ENCODE results near the gene CDH23. TPM values are rescaled to one million over a fixed set of nuclear protein-coding genes. Genes with fewer than 3 reads are reported as not detected.

CDH23 gene
- total and polyA plus RNA-seq, 2 experiments from 2014 or later, result 0.08 TPM; not detected in 1

DNA sequence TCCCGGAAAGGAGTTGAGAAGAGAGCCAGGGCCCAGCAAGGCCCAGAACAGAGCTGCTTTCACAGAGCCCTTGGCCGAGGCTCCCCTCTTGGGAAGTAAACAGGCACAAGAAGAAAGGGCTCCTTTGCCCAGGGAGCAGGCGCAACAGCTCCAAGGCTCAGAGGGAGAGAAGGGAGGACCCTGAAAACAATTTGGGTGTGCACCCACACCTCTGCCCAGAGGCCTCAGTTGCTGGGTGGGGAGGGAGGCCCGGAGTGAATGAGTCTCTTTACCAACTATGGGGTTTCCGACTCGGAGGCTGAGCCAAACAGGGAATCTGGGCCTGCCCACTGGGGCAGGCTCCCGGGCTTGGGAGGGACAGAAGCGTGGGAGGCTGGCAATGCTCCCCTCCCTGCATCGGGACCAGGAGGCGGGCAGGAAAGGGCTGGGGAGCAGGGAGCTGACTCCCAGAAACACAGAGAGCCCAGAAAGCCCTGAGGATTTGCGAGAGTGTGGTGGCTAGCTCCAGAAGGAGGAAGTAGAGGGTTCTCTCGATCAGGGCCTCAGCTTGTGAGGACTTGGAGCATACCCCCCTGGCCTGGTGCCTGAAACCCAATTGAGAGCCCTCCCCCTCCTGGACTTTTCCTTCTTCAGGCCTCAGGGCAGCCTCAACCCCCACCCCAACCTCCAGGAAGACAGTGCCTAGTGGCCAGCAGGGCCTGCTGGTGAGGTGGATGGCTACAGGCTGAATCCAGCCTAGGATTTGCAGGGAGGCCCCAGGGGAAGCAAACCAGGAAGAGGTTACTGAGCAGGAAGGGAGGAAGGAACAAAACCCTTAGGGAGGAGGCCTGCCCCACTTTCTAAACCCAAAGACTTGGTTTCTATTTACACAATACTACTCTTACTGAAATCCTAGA is 316.7 kb downstream of the CDH23 start:
- H3K36me3 ChIP-seq (ENCODE audit: low read depth), result no peaks in the 10 kb centered on the region
- peak overlapping the region; percentile 86 for H3K9ac ChIP-seq
- peak overlapping the region; percentile 90 for H2AFZ ChIP-seq
- TF ChIP-seq EZH2phosphoT487 (IDR thresholded peaks at IDR 0.05; ENCODE audit: insufficient read depth, low read depth), result no peak
- TF ChIP-seq EZH2 (IDR thresholded peaks at IDR 0.05; ENCODE audit: insufficient read depth, poor library complexity, severe bottlenecking), result no peak
- WGBS, 2 experiments (ENCODE audit: low coverage in 1 of 2, low lambda C conversion rate in 2 of 2, missing lambda C conversion rate in 2 of 2), result 3% methylated on average over 12 of the region's 12 CpGs
- no peaks in the 10 kb centered on the region for H3K79me2 ChIP-seq (ENCODE audit: insufficient read depth)
- peak; percentile 98 for DNase-seq
- H3F3A ChIP-seq (ENCODE audit: insufficient read depth), result peaks cover 12% of the 10 kb centered on the region; the same call in 1 of the 2 replicates
- H4K20me1 ChIP-seq (ENCODE audit: insufficient read depth), result no peaks in the 10 kb centered on the region
- in situ Hi-C loops (cut with MboI), result no loop called here
- peak overlapping the region; percentile 94 for H3K27ac ChIP-seq
- H3K27me3 ChIP-seq (replicated peaks; ENCODE audit: insufficient read depth), result no peaks in the 10 kb centered on the region
- H3K4me3 ChIP-seq, result peak overlapping the region; percentile 41
- H3K4me2 ChIP-seq (ENCODE audit: unreplicated experiment), result peak overlapping the region; percentile 70
- no peaks in the 10 kb centered on the region for H3K9me3 ChIP-seq (ENCODE audit: low read depth)
- peaks cover 22% of the 10 kb centered on the region for H3K4me1 ChIP-seq (ENCODE audit: insufficient read depth)
- no peaks in the 10 kb centered on the region for H3K9me2 ChIP-seq (ENCODE audit: insufficient read depth)

DNA sequence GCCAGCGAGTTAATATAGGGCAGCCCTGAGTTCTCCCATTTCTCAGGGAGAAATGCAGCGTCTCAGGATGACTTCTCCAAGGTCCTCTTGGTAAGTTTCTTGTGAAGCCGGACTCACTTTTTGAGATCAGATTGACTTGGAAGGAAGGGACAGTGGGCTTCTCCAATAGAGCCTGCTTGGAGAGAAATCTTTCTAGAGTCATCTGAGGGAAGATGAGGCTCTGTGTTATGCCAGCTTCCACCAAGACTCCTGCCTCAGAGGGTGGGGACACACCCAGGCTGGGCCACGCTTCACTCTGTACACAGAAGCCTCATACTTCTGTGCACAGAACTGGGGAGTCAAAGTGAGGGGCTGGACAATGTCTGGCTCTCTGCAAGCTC is 317.3 kb downstream of the CDH23 start:
- Histone ChIP-seq H3K4me3 (peak overlapping the region; percentile 41), H4K20me1 (ENCODE audit: insufficient read depth) (no peaks in the 10 kb centered on the region), H3K9me2 (ENCODE audit: insufficient read depth) (no peaks in the 10 kb centered on the region), H3K9ac (peak overlapping the region; percentile 86), H3K27me3 (replicated peaks; ENCODE audit: insufficient read depth) (no peaks in the 10 kb centered on the region), H3K27ac (peak overlapping the region; percentile 94), H3K9me3 (ENCODE audit: low read depth) (no peaks in the 10 kb centered on the region), H3K4me1 (ENCODE audit: insufficient read depth) (peaks cover 22% of the 10 kb centered on the region), H2AFZ (peak overlapping the region; percentile 90), H3F3A (ENCODE audit: insufficient read depth) (peaks cover 12% of the 10 kb centered on the region; the same call in 1 of the 2 replicates), H3K36me3 (ENCODE audit: low read depth) (no peaks in the 10 kb centered on the region), H3K4me2 (ENCODE audit: unreplicated experiment) (peak overlapping the region; percentile 70), H3K79me2 (ENCODE audit: insufficient read depth) (no peaks in the 10 kb centered on the region)
- in situ Hi-C loops (cut with MboI), result no loop called here
- TF ChIP-seq EZH2phosphoT487 (IDR thresholded peaks at IDR 0.05; ENCODE audit: insufficient read depth, low read depth) (no peak), EZH2 (IDR thresholded peaks at IDR 0.05; ENCODE audit: insufficient read depth, poor library complexity, severe bottlenecking) (no peak)
- 5 to 8% methylated on average over 4 of the region's 4 CpGs for WGBS, 2 experiments (ENCODE audit: low coverage in 1 of 2, low lambda C conversion rate in 2 of 2, missing lambda C conversion rate in 2 of 2)
- peak; percentile 50 for DNase-seq

DNA sequence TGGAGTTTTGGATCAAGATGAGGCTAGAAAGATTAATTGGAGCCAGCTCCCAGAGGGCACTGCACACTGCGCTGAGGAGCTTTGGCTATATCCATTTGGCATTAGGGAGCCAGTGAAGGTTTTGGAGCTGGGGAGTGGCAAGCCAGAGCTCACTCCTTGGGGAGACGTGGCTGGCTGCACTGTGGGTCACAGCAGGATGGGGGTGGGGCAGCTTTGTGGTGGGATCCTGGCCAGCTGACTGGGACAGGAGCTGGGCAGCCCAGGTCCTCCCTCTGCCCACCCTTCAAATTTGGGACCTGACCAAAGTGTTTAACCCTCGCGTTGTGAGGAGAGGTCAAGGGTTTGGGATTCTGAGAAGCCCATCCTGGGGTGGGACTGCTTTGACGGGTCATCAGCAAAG is 317.9 kb downstream of the CDH23 start:
- peaks cover 22% of the 10 kb centered on the region for H3K4me1 ChIP-seq (ENCODE audit: insufficient read depth)
- H3K27ac ChIP-seq, result peak overlapping the region; percentile 94
- no peak for DNase-seq
- H3K9ac ChIP-seq, result peak overlapping the region; percentile 86
- H3K4me3 ChIP-seq, result peak overlapping the region; percentile 41; the same call in 1 of the 2 replicates
- H3K36me3 ChIP-seq (ENCODE audit: low read depth), result no peaks in the 10 kb centered on the region
- no peaks in the 10 kb centered on the region for H3K9me3 ChIP-seq (ENCODE audit: low read depth)
- peak overlapping the region; percentile 70 for H3K4me2 ChIP-seq (ENCODE audit: unreplicated experiment)
- H3F3A ChIP-seq (ENCODE audit: insufficient read depth), result peaks cover 12% of the 10 kb centered on the region; the same call in 1 of the 2 replicates
- in situ Hi-C loops (cut with MboI), result no loop called here
- H3K9me2 ChIP-seq (ENCODE audit: insufficient read depth), result no peaks in the 10 kb centered on the region
- no peaks in the 10 kb centered on the region for H3K79me2 ChIP-seq (ENCODE audit: insufficient read depth)
- TF ChIP-seq EZH2 (IDR thresholded peaks at IDR 0.05; ENCODE audit: insufficient read depth, poor library complexity, severe bottlenecking) (no peak), EZH2phosphoT487 (IDR thresholded peaks at IDR 0.05; ENCODE audit: insufficient read depth, low read depth) (no peak)
- WGBS, 2 experiments (ENCODE audit: low coverage in 1 of 2, low lambda C conversion rate in 2 of 2, missing lambda C conversion rate in 2 of 2), result 76 to 84% methylated on average over 5 of the region's 5 CpGs
- H4K20me1 ChIP-seq (ENCODE audit: insufficient read depth), result no peaks in the 10 kb centered on the region
- H3K27me3 ChIP-seq (replicated peaks; ENCODE audit: insufficient read depth), result no peaks in the 10 kb centered on the region
- peak overlapping the region; percentile 90 for H2AFZ ChIP-seq

DNA sequence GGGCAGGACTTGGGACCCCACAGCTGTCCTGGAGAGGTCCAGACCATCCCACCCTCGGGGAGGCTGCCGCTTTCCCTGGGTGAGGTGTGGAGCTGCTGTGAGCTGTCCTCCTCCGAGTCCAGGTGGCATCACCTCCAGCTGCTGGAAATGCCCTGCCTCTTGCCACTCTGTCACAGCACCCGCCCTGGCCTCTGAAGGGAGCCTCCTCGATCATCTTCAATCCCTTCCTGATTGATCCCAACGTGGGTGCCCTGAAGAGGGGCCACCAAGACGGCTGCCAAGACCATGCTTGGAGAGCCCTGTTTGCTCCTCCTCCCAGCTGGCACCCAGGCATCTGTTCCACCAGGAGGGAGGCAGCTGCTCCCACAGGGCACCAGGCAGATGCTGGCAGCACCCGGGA is 318.3 kb downstream of the CDH23 start:
- peaks cover 22% of the 10 kb centered on the region for H3K4me1 ChIP-seq (ENCODE audit: insufficient read depth)
- WGBS, 2 experiments (ENCODE audit: low coverage in 1 of 2, low lambda C conversion rate in 2 of 2, missing lambda C conversion rate in 2 of 2), result 81 to 84% methylated on average over 8 of the region's 8 CpGs
- no peaks in the 10 kb centered on the region for H3K36me3 ChIP-seq (ENCODE audit: low read depth)
- peaks cover 12% of the 10 kb centered on the region; the same call in 1 of the 2 replicates for H3F3A ChIP-seq (ENCODE audit: insufficient read depth)
- H3K4me2 ChIP-seq (ENCODE audit: unreplicated experiment), result no peak overlapping the region
- H3K9me2 ChIP-seq (ENCODE audit: insufficient read depth), result no peaks in the 10 kb centered on the region
- H3K79me2 ChIP-seq (ENCODE audit: insufficient read depth), result no peaks in the 10 kb centered on the region
- no peak overlapping the region for H3K4me3 ChIP-seq
- H4K20me1 ChIP-seq (ENCODE audit: insufficient read depth), result no peaks in the 10 kb centered on the region
- DNase-seq, result no peak
- H3K9me3 ChIP-seq (ENCODE audit: low read depth), result no peaks in the 10 kb centered on the region
- no peak overlapping the region for H2AFZ ChIP-seq
- H3K27ac ChIP-seq, result no peak overlapping the region
- in situ Hi-C loops (cut with MboI), result no loop called here
- TF ChIP-seq EZH2phosphoT487 (IDR thresholded peaks at IDR 0.05; ENCODE audit: insufficient read depth, low read depth), result no peak
- no peak for TF ChIP-seq EZH2 (IDR thresholded peaks at IDR 0.05; ENCODE audit: insufficient read depth, poor library complexity, severe bottlenecking)
- H3K27me3 ChIP-seq (replicated peaks; ENCODE audit: insufficient read depth), result no peaks in the 10 kb centered on the region
- H3K9ac ChIP-seq, result peak overlapping the region; percentile 86; the same call in 1 of the 2 replicates

Measured in GM23248 (cell line).